ENCODE data around the gene S100Z.

DNA sequence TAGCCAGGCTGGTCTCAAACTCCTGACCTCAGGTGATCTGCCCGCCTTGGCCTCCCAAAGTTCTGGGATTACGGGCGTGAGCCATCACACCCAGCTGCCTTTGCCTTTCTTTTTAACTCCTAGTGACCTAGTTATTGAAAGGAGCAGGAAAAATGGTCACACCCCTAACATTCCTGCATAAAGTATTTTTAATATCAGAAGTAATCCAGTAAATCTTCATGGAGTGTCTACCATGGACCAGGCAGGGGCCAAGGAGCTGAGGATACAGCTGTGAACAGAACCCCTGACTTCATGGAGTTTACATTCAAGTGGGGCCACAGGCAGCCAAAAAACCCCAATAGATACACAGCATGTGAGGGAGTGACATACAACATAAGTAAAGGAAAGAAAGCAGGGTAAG, 49.2 kb upstream of the S100Z start:
- TF ChIP-seq, protein P1, sequence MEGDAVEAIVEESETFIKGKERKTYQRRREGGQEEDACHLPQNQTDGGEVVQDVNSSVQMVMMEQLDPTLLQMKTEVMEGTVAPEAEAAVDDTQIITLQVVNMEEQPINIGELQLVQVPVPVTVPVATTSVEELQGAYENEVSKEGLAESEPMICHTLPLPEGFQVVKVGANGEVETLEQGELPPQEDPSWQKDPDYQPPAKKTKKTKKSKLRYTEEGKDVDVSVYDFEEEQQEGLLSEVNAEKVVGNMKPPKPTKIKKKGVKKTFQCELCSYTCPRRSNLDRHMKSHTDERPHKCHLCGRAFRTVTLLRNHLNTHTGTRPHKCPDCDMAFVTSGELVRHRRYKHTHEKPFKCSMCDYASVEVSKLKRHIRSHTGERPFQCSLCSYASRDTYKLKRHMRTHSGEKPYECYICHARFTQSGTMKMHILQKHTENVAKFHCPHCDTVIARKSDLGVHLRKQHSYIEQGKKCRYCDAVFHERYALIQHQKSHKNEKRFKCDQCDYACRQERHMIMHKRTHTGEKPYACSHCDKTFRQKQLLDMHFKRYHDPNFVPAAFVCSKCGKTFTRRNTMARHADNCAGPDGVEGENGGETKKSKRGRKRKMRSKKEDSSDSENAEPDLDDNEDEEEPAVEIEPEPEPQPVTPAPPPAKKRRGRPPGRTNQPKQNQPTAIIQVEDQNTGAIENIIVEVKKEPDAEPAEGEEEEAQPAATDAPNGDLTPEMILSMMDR (IDR thresholded peaks at IDR 0.05), result no peak
- TF ChIP-seq POLR2A (IDR thresholded peaks at IDR 0.05), result no peak
